Myocyte (in vitro differentiated cells): ENCODE data around the gene LRCH3. TPM values are rescaled to one million over a fixed set of nuclear protein-coding genes. Genes with fewer than 3 reads are reported as not detected.
"Not testable (repeated sequence)": the region's sequence is repeated elsewhere in the genome, so short reads cannot be mapped to it uniquely, and the experiment has no call there.

ENCODE experiments used
- DNase-seq: peaks from one replicate; pipeline ENCODE4 v3.0.0-alpha.2; 2012; ENCODE audit warnings: low read depth
- total RNA-seq: library from RNA; depleted of rRNA; stranded (reverse); fragments of >200 nt; gene quantifications from 2 replicates; pipeline ENCODE4 v1.2.3, GENCODE V29; 2014

LRCH3 gene
- total RNA-seq, 1 donor from 2014 or later, result 17.0 TPM

- not testable (repeated sequence) for DNase-seq
Measured at GRCh38 chr3:197921429-197922275, 130.6 kb downstream of the LRCH3 start.

GRCh38 chr3:197926418-197926817 lies 135.4 kb downstream of the LRCH3 start:
- DNase-seq, result no peak

- DNase-seq, result not testable (repeated sequence)
Measured at GRCh38 chr3:197927578-197927977, 136.5 kb downstream of the LRCH3 start.

- DNase-seq, result no peak
Measured at GRCh38 chr3:197936819-197937384, 145.8 kb downstream of the LRCH3 start.

Other genes starting within 250 kb of the LRCH3 start
- 0.26 and 0.67 TPM in 2 replicates for gene BDH1, start 235.3 kb upstream of the LRCH3 start, total RNA-seq
- gene RUBCN, start 54.4 kb upstream of the LRCH3 start, total RNA-seq, result 24.5 and 25.7 TPM in 2 replicates
- gene FYTTD1, start 41.4 kb upstream of the LRCH3 start, total RNA-seq, result 103 and 107 TPM in 2 replicates
- 553 and 684 TPM in 2 replicates for gene RPL35A, start 158.9 kb downstream of the LRCH3 start, total RNA-seq
- gene LMLN, start 169.0 kb downstream of the LRCH3 start, total RNA-seq, result 5.1 and 8.0 TPM in 2 replicates